ENCODE data around the gene CSF3.

The CSF3 gene

DNA sequence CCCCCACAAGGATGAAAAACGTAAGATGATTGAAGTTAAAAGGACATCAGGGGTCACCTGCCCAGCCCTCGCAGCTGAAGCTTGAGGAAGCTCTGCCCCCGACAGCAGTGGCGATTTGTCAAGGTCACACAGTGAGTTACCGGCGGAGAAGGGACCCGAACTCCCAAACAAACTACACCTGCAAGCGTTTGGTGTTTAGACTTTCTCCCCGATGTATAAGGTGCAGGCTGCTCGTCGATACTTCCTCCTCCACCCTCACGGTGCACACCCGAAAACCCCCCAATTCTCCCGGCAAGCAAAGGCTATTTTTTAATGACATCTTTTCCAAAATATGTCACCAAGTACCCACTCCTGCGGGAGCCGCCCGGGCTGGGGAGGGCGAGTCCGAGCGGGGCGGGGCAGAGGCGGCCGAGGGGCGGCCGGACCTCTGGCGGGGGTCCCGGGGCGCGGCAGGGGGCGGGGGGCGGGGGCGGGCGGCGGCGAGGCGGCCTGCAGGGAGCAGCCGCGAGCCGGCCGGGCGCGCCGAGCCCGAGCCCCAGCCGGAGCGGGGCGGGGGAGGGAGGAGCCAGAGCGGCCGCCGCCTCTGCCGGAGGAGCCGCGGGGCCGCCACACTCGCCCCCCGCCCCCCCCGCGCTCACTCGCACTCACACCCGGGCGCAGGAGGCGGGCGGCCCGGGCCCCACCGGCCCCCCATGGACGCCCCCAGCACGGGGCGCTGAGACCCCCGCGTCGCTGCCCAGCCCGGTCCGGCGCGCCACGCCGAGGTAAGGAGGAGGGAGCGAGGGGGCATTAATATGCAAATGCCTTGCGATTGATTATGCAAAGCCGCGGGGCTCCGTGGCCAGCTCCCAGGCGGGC, 47.3 kb downstream of the CSF3 start, which contains the start of gene THRA:
Gene THRA (plus strand): TSS at position 637 of the 858 bp plus-strand sequence. CDS start 11,524 bp downstream, outside the sequence.
- peak; percentile 62 for DNase-seq

DNA sequence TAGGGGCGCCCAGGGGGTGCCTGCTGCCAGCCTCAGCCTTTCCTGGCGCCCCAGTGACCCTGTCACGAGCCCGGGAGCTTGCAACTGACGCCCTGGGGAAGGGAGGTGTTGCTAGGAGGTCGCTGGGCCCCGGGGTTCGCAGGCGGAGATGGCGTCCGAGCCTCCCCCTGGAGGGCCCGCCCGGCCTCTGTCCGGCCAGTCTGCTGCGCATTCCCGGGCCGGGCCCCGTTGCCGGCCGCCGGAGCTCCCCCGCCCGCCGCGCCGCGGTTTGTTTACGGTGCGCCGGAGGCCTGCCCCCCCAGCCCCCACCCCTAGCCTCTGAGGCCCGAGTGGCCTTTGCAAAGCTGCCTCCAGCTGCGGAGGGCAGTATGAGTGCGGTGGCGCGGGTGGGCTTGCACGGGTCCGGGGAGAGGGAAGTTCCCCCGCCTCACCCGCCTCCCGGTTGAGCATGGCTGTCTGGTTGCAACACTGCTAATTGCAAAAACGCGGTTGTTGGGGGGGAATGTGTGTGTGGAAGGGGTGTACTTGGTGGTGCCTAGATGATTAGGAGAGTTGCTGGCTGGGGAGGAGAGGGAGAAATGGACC, 48.0 kb downstream of the CSF3 start:
- no peak for DNase-seq

DNA sequence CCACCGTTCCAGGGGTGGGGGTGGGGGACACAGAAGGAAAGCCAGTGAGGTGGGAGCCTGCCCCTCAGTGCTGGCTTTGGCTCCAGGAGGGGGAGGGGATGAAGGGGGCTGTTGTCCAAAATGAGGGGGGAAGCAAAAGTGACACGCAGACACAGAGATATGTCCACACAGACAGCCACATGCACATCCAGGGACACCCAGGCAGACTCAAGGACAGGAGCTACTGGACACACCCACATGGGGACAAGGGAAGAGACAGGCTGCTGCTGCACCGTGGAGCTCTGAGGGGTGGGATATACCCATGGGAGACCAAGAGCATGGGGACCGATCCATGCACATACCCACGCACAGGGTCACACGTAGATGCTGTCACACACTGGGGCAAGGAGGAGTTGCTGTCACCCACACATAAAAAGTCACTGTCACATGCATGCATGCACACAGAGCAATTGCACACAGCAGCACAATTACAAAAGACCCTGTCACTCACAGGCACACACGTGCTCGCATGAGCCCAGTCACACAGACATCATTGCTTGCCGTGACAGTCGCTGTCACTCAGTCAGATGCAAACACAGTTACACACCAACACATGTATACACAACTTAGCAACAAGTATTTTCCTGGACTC, 48.8 kb downstream of the CSF3 start:
- DNase-seq: no peak

DNA sequence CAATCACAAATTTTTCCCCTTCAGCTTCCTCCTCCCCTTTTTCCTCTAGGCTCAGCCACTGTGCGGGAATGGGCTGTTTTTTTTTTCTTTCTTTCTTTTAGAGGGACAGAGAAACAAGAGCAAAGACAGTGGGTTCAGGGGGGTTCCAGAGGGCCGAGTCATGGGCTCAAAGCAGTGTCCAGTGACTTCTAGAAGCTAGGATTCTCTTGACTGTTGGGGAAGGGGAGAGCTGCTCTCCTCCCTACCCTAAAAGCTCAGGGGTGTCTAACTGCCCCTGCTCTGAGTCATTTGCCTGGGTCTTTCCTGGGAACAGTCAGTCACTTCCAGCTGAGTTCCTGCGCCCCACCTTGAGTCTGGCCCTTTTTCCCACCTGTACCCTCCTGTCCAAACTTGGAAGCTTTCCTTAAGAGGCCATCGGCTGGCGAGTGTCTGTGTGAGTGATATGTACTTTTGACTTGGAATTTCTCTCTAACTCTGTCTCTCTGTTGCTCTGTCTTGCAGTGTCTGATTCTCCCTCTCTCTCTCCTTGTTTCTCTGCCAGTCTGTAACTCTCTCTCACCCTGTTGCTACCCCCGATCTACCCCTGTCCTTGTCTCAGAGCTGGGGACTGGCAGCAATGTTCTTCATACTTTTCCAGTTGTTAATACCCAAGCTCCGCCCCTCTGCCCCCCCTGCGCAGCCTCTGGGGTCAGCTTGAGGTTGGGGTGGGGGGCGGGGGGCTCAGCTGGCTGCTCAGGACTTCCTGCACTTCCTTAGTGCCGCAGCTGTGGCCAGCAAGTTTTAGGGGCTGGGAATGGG, 49.9 kb downstream of the CSF3 start:
- no peak for DNase-seq

DNA sequence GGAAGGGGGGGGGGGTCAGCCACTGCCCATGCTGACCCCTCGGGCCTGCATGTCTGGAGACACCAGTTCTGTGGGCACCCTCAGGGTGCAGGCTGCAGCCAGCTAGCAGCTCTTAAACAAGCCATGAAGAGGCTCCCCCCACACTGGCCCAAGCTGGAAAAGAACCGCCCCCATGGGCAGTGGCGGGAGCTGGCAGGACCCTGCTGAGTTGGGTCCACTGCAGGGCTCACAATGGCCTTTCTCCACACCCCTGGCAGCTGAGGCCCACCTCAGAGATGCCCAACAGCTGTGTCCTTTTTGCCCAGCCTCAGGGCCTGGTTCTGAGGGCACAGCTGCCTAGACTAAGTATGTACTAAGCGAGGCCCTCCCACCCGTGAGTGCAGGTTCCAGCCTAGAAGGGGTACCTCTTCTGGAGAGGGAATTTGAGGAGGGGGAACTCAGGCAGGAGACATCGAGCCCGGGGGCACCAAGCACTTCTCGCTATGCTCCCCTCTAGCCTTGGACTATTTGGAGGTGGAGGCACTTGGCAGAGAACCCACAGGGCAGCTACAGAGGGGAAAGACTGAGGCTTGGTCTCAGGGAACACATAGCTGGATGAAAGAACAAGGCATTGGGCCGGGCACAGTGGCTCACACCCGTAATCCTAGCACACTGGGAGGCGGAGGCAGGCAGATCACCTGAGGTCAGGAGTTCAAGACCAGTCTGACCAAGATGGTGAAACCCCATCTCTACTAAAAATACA, 50.7 kb downstream of the CSF3 start:
- DNase-seq: no peak

Data from effector CD4-positive, alpha-beta T cell (primary cell).